HCT116 (cell line): Measurements from ENCODE around the gene KCNQ4. TPM values are rescaled to one million over a fixed set of nuclear protein-coding genes. Genes with fewer than 3 reads are reported as not detected.

Experiments
- ATAC-seq: fragments of 200-7000 bp; cut with Tn5 transposase; 2 replicates; pipeline ENCODE4 v1.9.1; 2020; ENCODE audit warnings: mild to moderate bottlenecking, moderate library complexity
- BruUV-seq: library from RNA; stranded (reverse); fragments of 400-500 nt; replicated peaks from 2 replicates; lab custom pipeline; 2021; lab: Mats Ljungman, UMichigan
- CTCF ChIA-PET: fragments of 300-600 bp; sonication (Branson Sonifier 250); formaldehyde crosslinking; loops from one replicate; lab custom pipeline; 2021; ENCODE audit warnings: antibody characterized with exemption; lab: Charles Lee
- POLR2A ChIA-PET: fragments of 300-600, 350-600 bp; sonication (Branson Sonifier 250); formaldehyde crosslinking; loops from one replicate; lab custom pipeline; 2021; ENCODE audit warnings: antibody characterized with exemption; lab: Charles Lee
- RAD21 ChIA-PET, 2 experiments: fragments of 300-600 bp; sonication (Branson Sonifier 250); formaldehyde crosslinking; loops; one replicate each; lab custom pipeline; 2023; ENCODE audit warnings: low total read pairs in 2 of 2; ENCODE audit not compliant: uncharacterized antibody in 2 of 2, unreplicated experiment in 2 of 2, low non-redundant PET in 1 of 2; lab: Charles Lee
- DNase-seq: peaks from one replicate; pipeline ENCODE4 v3.0.0-alpha.2; 2010; ENCODE audit warnings: low read depth, low spot score
- H2AFZ ChIP-seq: fragments of 200-600 bp; shearing (Covaris generic), sonication (generic); 2 replicates; pipeline ENCODE4 v1.6.1; 2017; ENCODE audit warnings: low read depth, mixed run types, mixed read lengths, antibody characterized with exemption, low read length; ENCODE audit not compliant: poor library complexity, severe bottlenecking
- H3K27ac ChIP-seq: 2 replicates; pipeline ENCODE4 v1.5.1; 2012; ENCODE audit warnings: low read depth, low read length
- H3K27me3 ChIP-seq: fragments of 200-600 bp; sonication (generic); 2 replicates; pipeline ENCODE4 v1.6.1; 2016; ENCODE audit warnings: mixed run types, low read length, mixed read lengths; ENCODE audit not compliant: insufficient read depth
- H3K36me3 ChIP-seq, 2 experiments: fragments of 200-500 bp in 1 of 2; fragments of 200-600 bp in 1 of 2; sonication (Bioruptor generic) in 1 of 2; sonication (generic) in 1 of 2; 2 replicates each; pipeline versions ENCODE4 v1.5.1 to v1.6.1; 2014 to 2016; ENCODE audit warnings: low read length in 2 of 2, inconsistent platforms in 1 of 2, mixed read lengths in 1 of 2, mixed run types in 1 of 2; ENCODE audit not compliant: insufficient read depth in 2 of 2, control insufficient read depth in 1 of 2
- H3K4me1 ChIP-seq, 2 experiments: fragments of 200-600 bp in 1 of 2; sonication (generic) in 1 of 2; 2 replicates each; pipeline versions ENCODE4 v1.5.1 to v1.6.1; 2012 to 2017; ENCODE audit warnings: low read length in 2 of 2, inconsistent platforms in 1 of 2, mild to moderate bottlenecking in 1 of 2, mixed read lengths in 1 of 2, mixed run types in 1 of 2, moderate library complexity in 1 of 2; ENCODE audit not compliant: insufficient read depth in 2 of 2, control insufficient read depth in 1 of 2
- H3K4me2 ChIP-seq: fragments of 200-600 bp; sonication (generic); 2 replicates; pipeline ENCODE4 v1.6.1; 2017; ENCODE audit warnings: mixed run types, low read length, mixed read lengths
- H3K4me3 ChIP-seq, 2 experiments: fragments of 200-600 bp in 1 of 2; sonication (generic) in 1 of 2; replicated peaks in 1 of 2; 2 replicates each; pipeline ENCODE4 v1.5.1; 2011 to 2016; ENCODE audit warnings: low read length in 2 of 2, control low read depth in 1 of 2, low read depth in 1 of 2, mild to moderate bottlenecking in 1 of 2, mixed read lengths in 1 of 2, mixed run types in 1 of 2
- H3K79me2 ChIP-seq: fragments of 200-600 bp; sonication (generic); 2 replicates; pipeline ENCODE4 v1.6.1; 2017; ENCODE audit warnings: mild to moderate bottlenecking, mixed run types, low read length, moderate library complexity, mixed read lengths; ENCODE audit not compliant: insufficient read depth
- H3K9ac ChIP-seq: fragments of 200-600 bp; sonication (generic); 2 replicates; pipeline ENCODE4 v1.6.1; 2016; ENCODE audit warnings: low read length, mixed read lengths
- H3K9me2 ChIP-seq: fragments of 200-600 bp; sonication (generic), shearing (Covaris generic); 2 replicates; pipeline ENCODE4 v1.6.1; 2017; ENCODE audit warnings: mixed run types, mild to moderate bottlenecking, moderate library complexity; ENCODE audit not compliant: insufficient read depth
- H3K9me3 ChIP-seq, 2 experiments: fragments of 200-500 bp in 1 of 2; fragments of 200-600 bp in 1 of 2; sonication (Bioruptor generic) in 1 of 2; sonication (generic) in 1 of 2; 2 replicates each; pipeline ENCODE4 v1.6.1; 2014 to 2017; ENCODE audit warnings: low read length in 2 of 2, mixed read lengths in 2 of 2, inconsistent platforms in 1 of 2, low read depth in 1 of 2, mild to moderate bottlenecking in 1 of 2, mixed run types in 1 of 2, moderate library complexity in 1 of 2; ENCODE audit not compliant: control insufficient read depth in 1 of 2, insufficient read depth in 1 of 2
- H4K20me1 ChIP-seq: fragments of 200-600 bp; sonication (generic), shearing (Covaris generic); 2 replicates; pipeline ENCODE4 v1.6.1; 2017; ENCODE audit warnings: mixed run types, mild to moderate bottlenecking, moderate library complexity; ENCODE audit not compliant: insufficient read depth
- CEBPB ChIP-seq: IDR thresholded peaks from 2 replicates; pipeline ENCODE4 v1.6.1; 2012; ENCODE audit warnings: low read depth
- POLR2AphosphoS5 ChIP-seq: IDR thresholded peaks from 2 replicates; pipeline ENCODE4 v1.6.1; 2011; ENCODE audit warnings: mild to moderate bottlenecking, low read depth, low read length, moderate library complexity
- RAD21 ChIP-seq: IDR thresholded peaks from 2 replicates; pipeline ENCODE4 v1.6.1; 2012; ENCODE audit warnings: low read depth, mild to moderate bottlenecking
- ZNF274 ChIP-seq: fragments of 200-500 bp; sonication (Bioruptor generic); IDR thresholded peaks from 2 replicates; pipeline ENCODE4 v1.6.1; 2014; ENCODE audit warnings: mild to moderate bottlenecking, low read depth, low read length, inconsistent platforms
- intact Hi-C: fragments of 100-400 bp; cut with micrococcal nuclease; formaldehyde crosslinking; loops from 2 replicates; pipeline ENCODE4 v1.10.0; 2022
- total RNA-seq: library from RNA; stranded (reverse); gene quantifications from one replicate; pipeline ENCODE4 v1.2.1, GENCODE V29; 2021; ENCODE audit not compliant: unreplicated experiment
- TF ChIP-seq, protein P1 (sequence below), 3 experiments: fragments of 200-600 bp in 1 of 3; sonication (generic) in 1 of 3; IDR thresholded peaks in 2 of 3; conservative IDR thresholded peaks in 1 of 3; 2 replicates each; pipeline ENCODE4 v1.5.1; 2012 to 2017; ENCODE audit warnings: low read depth in 2 of 3, low read length in 2 of 3, antibody characterized with exemption in 1 of 3, borderline replicate concordance in 1 of 3, control low read depth in 1 of 3, mild to moderate bottlenecking in 1 of 3, mixed read lengths in 1 of 3, mixed run types in 1 of 3, moderate library complexity in 1 of 3; ENCODE audit not compliant: insufficient read depth in 1 of 3

The KCNQ4 gene
- total RNA-seq, 1 experiment from 2014 or later: 4.1 TPM

DNA sequence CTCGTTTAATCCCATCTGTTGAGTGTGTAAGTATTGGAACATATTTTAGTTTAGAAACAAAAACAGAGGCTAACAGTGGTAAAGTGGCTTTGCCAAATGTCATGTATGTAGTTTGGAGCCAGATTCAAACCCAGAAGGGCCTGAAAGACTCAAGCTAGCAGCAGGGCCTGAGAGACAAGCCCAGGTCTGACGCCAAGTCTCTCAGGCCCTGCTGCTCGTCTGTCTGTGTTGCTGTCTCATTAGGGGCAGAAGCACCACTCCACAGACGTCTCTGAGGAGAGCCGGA is 70.2 kb downstream of the KCNQ4 start:
- Histone ChIP-seq H3K4me3 (no peak overlapping the region), H3K4me1 (peaks cover 0 to 12% of the 10 kb centered on the region in 2 experiments; a peak in 2 of 4 replicates), H3K27me3 (no peaks in the 10 kb centered on the region), H3K4me2 (no peak overlapping the region), H4K20me1 (no peaks in the 10 kb centered on the region), H3K9me2 (no peaks in the 10 kb centered on the region), H3K79me2 (no peaks in the 10 kb centered on the region), H2AFZ (no peak overlapping the region), H3K9me3 (no peaks in the 10 kb centered on the region), H3K9ac (no peak overlapping the region), H3K27ac (no peak overlapping the region), H3K36me3 (no peaks in the 10 kb centered on the region)
- BruUV-seq: no TSS peak
- TF ChIP-seq POLR2AphosphoS5 (no peak), CEBPB (no peak)
- ATAC-seq (no peak), DNase-seq (no peak)
- RAD21 ChIA-PET: interaction anchor here (0.7 to 1.6 kb wide), 2 partner anchors 9 to 99 kb away, joined by 3 to 4 read pairs; partner anchors contain the start of gene CITED4 (in 1 of the 2)
- POLR2A ChIA-PET: interaction anchor here (1.9 kb wide), 1 partner anchor 8 kb away, joined by 10 read pairs; the partner anchor contains the start of gene CITED4
- CTCF ChIA-PET: interaction anchor here (1.3 to 8.8 kb wide), 2 partner anchors 98 to 321 kb away, joined by 4 to 202 read pairs; no protein-coding TSS in a partner anchor
- intact Hi-C loops: no loop called here

DNA sequence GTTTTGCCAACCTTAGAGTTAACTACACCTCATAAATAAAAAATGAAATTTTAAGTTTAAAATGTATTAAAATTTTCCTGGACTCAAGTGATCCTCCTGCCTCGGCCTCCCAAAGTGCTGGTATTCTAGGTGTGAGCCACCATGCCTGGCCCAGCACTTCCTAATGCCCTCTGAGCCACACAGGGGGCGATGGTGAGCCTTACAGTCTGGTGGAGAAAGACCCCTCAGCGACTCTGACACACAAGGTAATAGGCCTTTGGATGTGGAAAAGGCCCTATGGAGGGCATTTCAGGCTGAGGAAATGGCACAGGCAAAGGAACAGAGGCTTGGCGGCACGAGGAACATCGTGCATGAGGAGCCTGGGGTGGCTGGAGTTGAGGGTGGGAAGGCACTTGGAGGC is 71.9 kb downstream of the KCNQ4 start:
- Histone ChIP-seq H3K36me3 (no peaks in the 10 kb centered on the region), H3K4me2 (no peak overlapping the region), H3K9ac (no peak overlapping the region), H3K9me2 (no peaks in the 10 kb centered on the region), H3K27me3 (no peaks in the 10 kb centered on the region), H3K27ac (no peak overlapping the region)
- POLR2A ChIA-PET: no interaction called here
- RAD21 ChIA-PET: no interaction called here
- CTCF ChIA-PET: interaction anchor here (0.9 to 1.9 kb wide), 3 partner anchors 93 to 104 kb away, joined by 3 to 7 read pairs (median 4); no protein-coding TSS in a partner anchor
- ATAC-seq: peak; percentile 77
- TF ChIP-seq RAD21: peak; percentile 38; the same call in 1 of the 2 replicates
- TF ChIP-seq, protein P1, sequence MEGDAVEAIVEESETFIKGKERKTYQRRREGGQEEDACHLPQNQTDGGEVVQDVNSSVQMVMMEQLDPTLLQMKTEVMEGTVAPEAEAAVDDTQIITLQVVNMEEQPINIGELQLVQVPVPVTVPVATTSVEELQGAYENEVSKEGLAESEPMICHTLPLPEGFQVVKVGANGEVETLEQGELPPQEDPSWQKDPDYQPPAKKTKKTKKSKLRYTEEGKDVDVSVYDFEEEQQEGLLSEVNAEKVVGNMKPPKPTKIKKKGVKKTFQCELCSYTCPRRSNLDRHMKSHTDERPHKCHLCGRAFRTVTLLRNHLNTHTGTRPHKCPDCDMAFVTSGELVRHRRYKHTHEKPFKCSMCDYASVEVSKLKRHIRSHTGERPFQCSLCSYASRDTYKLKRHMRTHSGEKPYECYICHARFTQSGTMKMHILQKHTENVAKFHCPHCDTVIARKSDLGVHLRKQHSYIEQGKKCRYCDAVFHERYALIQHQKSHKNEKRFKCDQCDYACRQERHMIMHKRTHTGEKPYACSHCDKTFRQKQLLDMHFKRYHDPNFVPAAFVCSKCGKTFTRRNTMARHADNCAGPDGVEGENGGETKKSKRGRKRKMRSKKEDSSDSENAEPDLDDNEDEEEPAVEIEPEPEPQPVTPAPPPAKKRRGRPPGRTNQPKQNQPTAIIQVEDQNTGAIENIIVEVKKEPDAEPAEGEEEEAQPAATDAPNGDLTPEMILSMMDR (IDR thresholded peaks at IDR 0.05 in 2 of 3, conservative IDR thresholded peaks at IDR 0.05 in 1 of 3; ENCODE audit: borderline replicate concordance in 1 of 3, insufficient read depth in 1 of 3, low read depth in 2 of 3, low read length in 2 of 3): peak; percentile 18 to 64 (median 53); a peak in 5 of 6 replicates
- no peak for TF ChIP-seq ZNF274
- TF ChIP-seq, all 23 proteins: peak for 2
- no peaks in the 10 kb centered on the region for H3K9me3 ChIP-seq
- BruUV-seq: no TSS peak
- no peak overlapping the region for H3K4me3 ChIP-seq
- no peak for DNase-seq
- intact Hi-C loops: no loop called here
- no peak overlapping the region for H2AFZ ChIP-seq
- no peaks in the 10 kb centered on the region for H4K20me1 ChIP-seq
- peaks cover 0 to 4% of the 10 kb centered on the region in 2 experiments; a peak in 1 of 4 replicates for H3K4me1 ChIP-seq
- no peaks in the 10 kb centered on the region for H3K79me2 ChIP-seq
